CD14-positive monocyte (primary cell): Measurements from ENCODE around the gene GPI. TPM values are rescaled to one million over a fixed set of nuclear protein-coding genes. Genes with fewer than 3 reads are reported as not detected.

Experiments used
- DNase-seq, 3 donors: peaks; one replicate each; pipeline ENCODE4 v3.0.0-alpha.2; 2011 to 2022
- H2AFZ ChIP-seq: 2 replicates; pipeline ENCODE4 v1.6.0; 2012; ENCODE audit warnings: mild to moderate bottlenecking, low read depth, low read length, inconsistent platforms; ENCODE audit not compliant: insufficient read depth, poor library complexity, severe bottlenecking
- H3K27ac ChIP-seq, 2 donors: 1 replicate in 1 of 2; 2 replicates in 1 of 2; pipeline ENCODE4 v1.5.1; 2012 to 2013; ENCODE audit warnings: low read length in 2 of 2, control low read depth in 1 of 2, inconsistent platforms in 1 of 2, low read depth in 1 of 2, mild to moderate bottlenecking in 1 of 2
- H3K27me3 ChIP-seq, 2 donors: one replicate each; pipeline versions ENCODE4 v1.6.0 to v1.6.1; 2011 to 2013; ENCODE audit warnings: low read length in 2 of 2; ENCODE audit not compliant: control insufficient read depth in 2 of 2, insufficient read depth in 2 of 2
- H3K36me3 ChIP-seq, 2 donors: replicated peaks in 1 of 2; 1 replicate in 1 of 2; 2 replicates in 1 of 2; pipeline versions ENCODE4 v1.5.1 to v1.6.1; 2012 to 2013; ENCODE audit warnings: low read length in 2 of 2, control low read depth in 1 of 2, inconsistent platforms in 1 of 2, mild to moderate bottlenecking in 1 of 2; ENCODE audit not compliant: insufficient read depth in 2 of 2, control insufficient read depth in 1 of 2
- H3K4me1 ChIP-seq, 2 donors: 1 replicate in 1 of 2; 2 replicates in 1 of 2; pipeline versions ENCODE4 v1.5.1 to v1.6.1; 2012 to 2013; ENCODE audit warnings: low read length in 2 of 2, control low read depth in 1 of 2, inconsistent platforms in 1 of 2, mild to moderate bottlenecking in 1 of 2, moderate library complexity in 1 of 2; ENCODE audit not compliant: insufficient read depth in 2 of 2, control insufficient read depth in 1 of 2
- H3K4me2 ChIP-seq: replicated peaks from 2 replicates; pipeline ENCODE3; 2012; ENCODE audit warnings: low read length, moderate library complexity, mild to moderate bottlenecking; ENCODE audit not compliant: poor library complexity, severe bottlenecking; ENCODE audit errors: extremely low read depth
- H3K4me3 ChIP-seq, 3 experiments: fragments of 200-600 bp in 1 of 3; sonication (generic) in 1 of 3; replicated peaks in 1 of 3; 1 replicate in 2 of 3; 2 replicates in 1 of 3; pipeline ENCODE4 v1.5.1; 2011 to 2013; ENCODE audit warnings: low read length in 3 of 3, mild to moderate bottlenecking in 3 of 3, control low read depth in 2 of 3, low read depth in 2 of 3, inconsistent platforms in 1 of 3, moderate library complexity in 1 of 3
- H3K79me2 ChIP-seq: 2 replicates; pipeline ENCODE4 v1.6.0; 2012; ENCODE audit warnings: mild to moderate bottlenecking, control low read depth, inconsistent platforms, low read length, moderate library complexity; ENCODE audit not compliant: insufficient read depth
- H3K9ac ChIP-seq: 2 replicates; pipeline ENCODE4 v1.6.0; 2017; ENCODE audit warnings: low read length, mild to moderate bottlenecking; ENCODE audit not compliant: insufficient read depth, poor library complexity, severe bottlenecking
- H3K9me3 ChIP-seq, 2 donors: replicated peaks in 1 of 2; 1 replicate in 1 of 2; 2 replicates in 1 of 2; pipeline versions ENCODE4 v1.5.1 to v1.6.1; 2012 to 2013; ENCODE audit warnings: low read length in 2 of 2, control low read depth in 1 of 2; ENCODE audit not compliant: control insufficient read depth in 1 of 2, insufficient read depth in 1 of 2
- H4K20me1 ChIP-seq: 2 replicates; pipeline ENCODE4 v1.6.0; 2012; ENCODE audit warnings: mild to moderate bottlenecking, low read length, control low read depth, moderate library complexity; ENCODE audit not compliant: insufficient read depth
- H3K27ac Mint-ChIP-seq, 7 donors: one replicate each; pipeline ENCODE4 v1.8.0; 2020; ENCODE audit warnings: mild to moderate bottlenecking in 7 of 7, mixed read lengths in 7 of 7, moderate library complexity in 6 of 7, inconsistent platforms in 2 of 7
- H3K27me3 Mint-ChIP-seq, 3 donors: one replicate each; pipeline ENCODE4 v1.8.0; 2021 to 2022; ENCODE audit warnings: low read depth in 3 of 3, mild to moderate bottlenecking in 3 of 3, mixed read lengths in 3 of 3, moderate library complexity in 3 of 3, inconsistent platforms in 1 of 3
- H3K36me3 Mint-ChIP-seq, 2 donors: one replicate each; pipeline ENCODE4 v1.8.0; 2020; ENCODE audit warnings: mixed read lengths in 2 of 2, inconsistent platforms in 1 of 2, mild to moderate bottlenecking in 1 of 2
- H3K4me1 Mint-ChIP-seq: one replicate; pipeline ENCODE4 v1.8.0; 2020; ENCODE audit warnings: mild to moderate bottlenecking, mixed read lengths
- H3K4me3 Mint-ChIP-seq, 2 donors: one replicate each; pipeline ENCODE4 v1.8.0; 2020; ENCODE audit warnings: mild to moderate bottlenecking in 2 of 2, mixed read lengths in 2 of 2, moderate library complexity in 1 of 2
- H3K9me3 Mint-ChIP-seq, 7 donors: one replicate each; pipeline ENCODE4 v1.8.0; 2020 to 2022; ENCODE audit warnings: mixed read lengths in 7 of 7, mild to moderate bottlenecking in 6 of 7, moderate library complexity in 6 of 7, inconsistent platforms in 2 of 7
- CTCF ChIP-seq: fragments of 200-600 bp; IDR thresholded peaks from one replicate; pipeline ENCODE4 v1.8.0; 2022; ENCODE audit warnings: antibody characterized with exemption, mild to moderate bottlenecking
- WGBS: methylation state at CpG from one replicate; pipeline ENCODE4 v1.1.5; 2013; ENCODE audit warnings: missing lambda C conversion rate; ENCODE audit not compliant: insufficient coverage; 5-methylcytosine and 5-hydroxymethylcytosine counted together
- intact Hi-C, 2 donors: fragments of 100-400 bp; cut with micrococcal nuclease; formaldehyde crosslinking; loops; one replicate each; pipeline versions ENCODE4 v1.15.0 to v1.15.1; 2023
- polyA plus RNA-seq, 3 donors: library from polyadenylated mRNA; depleted of rRNA in 1 of 3; unstranded in 2 of 3; stranded (reverse) in 1 of 3; fragments of 300-500 nt in 2 of 3; fragments of >200 nt in 1 of 3; fragmentation: Illumina TruSeq in 2 of 3; gene quantifications; 1 replicate in 2 of 3; 2 replicates in 1 of 3; pipeline ENCODE4 v1.2.3, GENCODE V29; 2012 to 2021

The GPI gene
- polyA plus RNA-seq, 3 donors, result 81.2 to 107 (median 95.3) TPM

GRCh38 chr19:34428549-34429285 lies 63.7 kb downstream of the GPI start:
- Mint-ChIP-seq H3K27ac (peak overlapping the region; percentile 89 to 96 (median 92)), H3K4me3 (peak overlapping the region; percentile 95 to 96), H3K9me3 (no peaks in the 10 kb centered on the region), H3K36me3 (peaks cover 17 to 19% of the 10 kb centered on the region in 2 donors), H3K27me3 (peaks cover 0 to 2% (median 0%) of the 10 kb centered on the region in 3 donors), H3K4me1 (peaks cover 24% of the 10 kb centered on the region)
- Histone ChIP-seq H2AFZ (peak overlapping the region; percentile 79), H3K27me3 (no peaks in the 10 kb centered on the region), H3K36me3 (peaks cover 5 to 19% of the 10 kb centered on the region in 2 donors), H3K4me3 (peak overlapping the region; percentile 62 to 92 (median 90)), H4K20me1 (peaks cover 48% of the 10 kb centered on the region), H3K4me2 (peak overlapping the region; percentile 83), H3K27ac (peak overlapping the region; percentile 33 to 81), H3K79me2 (peaks cover 57% of the 10 kb centered on the region), H3K9ac (peak overlapping the region; percentile 88), H3K9me3 (no peaks in the 10 kb centered on the region), H3K4me1 (peaks cover 18 to 31% of the 10 kb centered on the region in 2 donors)
- intact Hi-C loops, result loop anchor here (2.0 to 10.0 kb wide), 2 partner anchors 70 to 1454 kb away; partner anchors contain the start of genes CEP89 (in 1 of the 2) and FAAP24 (in 1 of the 2)
- under 1% methylated on average over 50 of the region's 68 CpGs for WGBS
- no peak for TF ChIP-seq CTCF
- peak; percentile 35 to 51 (median 42) for DNase-seq

- H3K79me2 ChIP-seq, result peaks cover 65% of the 10 kb centered on the region
- peak overlapping the region; percentile 83 for H3K4me2 ChIP-seq
- Mint-ChIP-seq H3K36me3 (peaks cover 22 to 26% of the 10 kb centered on the region in 2 donors), H3K4me3 (peak overlapping the region in 1 of 2 donors; percentile 12), H3K27me3 (peaks cover 0 to 2% (median 0%) of the 10 kb centered on the region in 3 donors), H3K4me1 (peaks cover 24% of the 10 kb centered on the region), H3K9me3 (no peaks in the 10 kb centered on the region), H3K27ac (peak overlapping the region in 1 of 7 donors; percentile 50)
- DNase-seq, result no peak
- H3K27ac ChIP-seq, result no peak overlapping the region
- WGBS, result 94% methylated on average over 8 of the region's 9 CpGs
- TF ChIP-seq CTCF, result no peak
- peak overlapping the region; percentile 62 to 92 (median 90) for H3K4me3 ChIP-seq
- no peaks in the 10 kb centered on the region for H3K27me3 ChIP-seq
- peaks cover 18 to 31% of the 10 kb centered on the region in 2 donors for H3K4me1 ChIP-seq
- peaks cover 56% of the 10 kb centered on the region for H4K20me1 ChIP-seq
- intact Hi-C loops, result loop anchor here (2.0 to 10.0 kb wide), 2 partner anchors 71 to 1455 kb away; partner anchors contain the start of genes CEP89 (in 1 of the 2) and FAAP24 (in 1 of the 2)
- H3K9ac ChIP-seq, result no peak overlapping the region
- H3K9me3 ChIP-seq, result no peaks in the 10 kb centered on the region
- no peak overlapping the region for H2AFZ ChIP-seq
- H3K36me3 ChIP-seq, result peaks cover 13 to 27% of the 10 kb centered on the region in 2 donors
Measured at GRCh38 chr19:34429553-34429952, 64.6 kb downstream of the GPI start.
